ENCODE data around the gene ZNF599.
"Not testable (repeated sequence)": the region's sequence is repeated elsewhere in the genome, so short reads cannot be mapped to it uniquely, and the experiment has no call there.

The ZNF599 gene

GRCh38 chr19:34772697-34773554 lies at the start of gene ZNF599:
TSS of gene ZNF599 (minus strand) at chr19:34773215. CDS start at chr19:34772841, 374 bp downstream.
- FAIRE-seq = peak; percentile 86

GRCh38 chr19:34818270-34818669 lies 45.3 kb upstream of the ZNF599 start:
- FAIRE-seq = no peak

GRCh38 chr19:34816708-34817107 lies 43.7 kb upstream of the ZNF599 start:
- FAIRE-seq = no peak

GRCh38 chr19:34808566-34808965 lies 35.6 kb upstream of the ZNF599 start:
- FAIRE-seq = no peak

GRCh38 chr19:34806976-34807860 lies 34.2 kb upstream of the ZNF599 start:
- no peak for FAIRE-seq

- no peak for FAIRE-seq
Observed at GRCh38 chr19:34804115-34804514, 31.1 kb upstream of the ZNF599 start.

GRCh38 chr19:34796953-34797352 lies 23.9 kb upstream of the ZNF599 start:
- FAIRE-seq = not testable (repeated sequence)

GRCh38 chr19:34794066-34794960 lies 21.3 kb upstream of the ZNF599 start:
- FAIRE-seq = no peak

GRCh38 chr19:34793565-34793964 lies 20.6 kb upstream of the ZNF599 start:
- no peak for FAIRE-seq

- FAIRE-seq = no peak
Observed at GRCh38 chr19:34788074-34788473, 15.1 kb upstream of the ZNF599 start.

- no peak for FAIRE-seq
Observed at GRCh38 chr19:34787059-34787824, 14.2 kb upstream of the ZNF599 start.

- FAIRE-seq = no peak
Observed at GRCh38 chr19:34786236-34786635, 13.2 kb upstream of the ZNF599 start.

- FAIRE-seq = no peak
Observed at GRCh38 chr19:34779652-34780051, 6.6 kb upstream of the ZNF599 start.

- FAIRE-seq = no peak
Observed at GRCh38 chr19:34778342-34778741, 5.3 kb upstream of the ZNF599 start.

GRCh38 chr19:34774857-34775256 lies 1.8 kb upstream of the ZNF599 start:
- no peak for FAIRE-seq

- FAIRE-seq = no peak
Observed at GRCh38 chr19:34773555-34773864, 495 bp upstream of the ZNF599 start.

- no peak for FAIRE-seq
Observed at GRCh38 chr19:34767951-34768350, 5.1 kb downstream of the ZNF599 start.

- FAIRE-seq = no peak
Observed at GRCh38 chr19:34766386-34766785, 6.6 kb downstream of the ZNF599 start.

- no peak for FAIRE-seq
Observed at GRCh38 chr19:34759218-34759917, 13.6 kb downstream of the ZNF599 start.

GRCh38 chr19:34757441-34757840 lies 15.6 kb downstream of the ZNF599 start:
- FAIRE-seq = no peak

- no peak for FAIRE-seq
Observed at GRCh38 chr19:34744896-34745690, 27.9 kb downstream of the ZNF599 start.

All from islet of Langerhans (tissue), 1 donor.